Mucosa of descending colon (tissue), 3 donors: ENCODE data around the gene NEFH. TPM values are rescaled to one million over a fixed set of nuclear protein-coding genes. Genes with fewer than 3 reads are reported as not detected.
A peak's percentile ranks its signal among the peaks of the same experiment; 100 is the strongest.

Experiments
- ATAC-seq: fragments of 200-7000 bp; cut with Tn5 transposase; one replicate; pipeline ENCODE4 v1.9.1; 2020; ENCODE audit warnings: mild to moderate bottlenecking, moderate library complexity
- DNase-seq, 3 donors: peaks; one replicate each; pipeline ENCODE4 v3.0.0-alpha.2; 2020
- H3K36me3 ChIP-seq: fragments of 200-600 bp; one replicate; pipeline ENCODE4 v1.8.0; 2021; ENCODE audit warnings: low read depth, mild to moderate bottlenecking
- H3K4me1 ChIP-seq: fragments of 200-600 bp; one replicate; pipeline ENCODE4 v1.8.0; 2021; ENCODE audit warnings: low read depth, mild to moderate bottlenecking
- H3K4me3 ChIP-seq: fragments of 200-600 bp; one replicate; pipeline ENCODE4 v1.8.0; 2021; ENCODE audit warnings: mild to moderate bottlenecking
- H3K9me3 ChIP-seq: fragments of 200-600 bp; one replicate; pipeline ENCODE4 v1.8.0; 2021; ENCODE audit warnings: mild to moderate bottlenecking
- intact Hi-C, 2 donors: fragments of 100-400 bp; cut with DNase I in 1 of 2; cut with micrococcal nuclease in 1 of 2; formaldehyde crosslinking; loops; one replicate each; pipeline versions ENCODE4 v1.11.0 to v1.11.1; 2022; cut with DNase I, micrococcal nuclease
- long read RNA-seq, 2 donors: library from polyadenylated mRNA; unstranded; transcript quantifications; one replicate each; pipeline ENCODE4 v2.0.0, GENCODE V29; 2019 to 2021
- total RNA-seq, 3 donors: library from RNA; stranded (reverse); fragmentation: NEBNext Ultra II Directional in 2 of 3; extraction: Animal tissue kit (Norgen Biotek cat#: 25700) in 2 of 3; gene quantifications; one replicate each; pipeline versions ENCODE4 v1.2.1 to v1.2.4, GENCODE V29; 2021 to 2023
- TF ChIP-seq, protein P1 (sequence below): fragments of 200-600 bp; IDR thresholded peaks from one replicate; pipeline ENCODE4 v1.8.0; 2022; ENCODE audit warnings: antibody characterized with exemption, mild to moderate bottlenecking
- donor health status: DM: no; HTN: no; CAD: no; lungs with moderate emphysema.
- donor health status: DM: no; HTN: no; CAD: no.
- donor health status: DM: no; HTN: yes; CAD: no.

Gene NEFH, protein sequence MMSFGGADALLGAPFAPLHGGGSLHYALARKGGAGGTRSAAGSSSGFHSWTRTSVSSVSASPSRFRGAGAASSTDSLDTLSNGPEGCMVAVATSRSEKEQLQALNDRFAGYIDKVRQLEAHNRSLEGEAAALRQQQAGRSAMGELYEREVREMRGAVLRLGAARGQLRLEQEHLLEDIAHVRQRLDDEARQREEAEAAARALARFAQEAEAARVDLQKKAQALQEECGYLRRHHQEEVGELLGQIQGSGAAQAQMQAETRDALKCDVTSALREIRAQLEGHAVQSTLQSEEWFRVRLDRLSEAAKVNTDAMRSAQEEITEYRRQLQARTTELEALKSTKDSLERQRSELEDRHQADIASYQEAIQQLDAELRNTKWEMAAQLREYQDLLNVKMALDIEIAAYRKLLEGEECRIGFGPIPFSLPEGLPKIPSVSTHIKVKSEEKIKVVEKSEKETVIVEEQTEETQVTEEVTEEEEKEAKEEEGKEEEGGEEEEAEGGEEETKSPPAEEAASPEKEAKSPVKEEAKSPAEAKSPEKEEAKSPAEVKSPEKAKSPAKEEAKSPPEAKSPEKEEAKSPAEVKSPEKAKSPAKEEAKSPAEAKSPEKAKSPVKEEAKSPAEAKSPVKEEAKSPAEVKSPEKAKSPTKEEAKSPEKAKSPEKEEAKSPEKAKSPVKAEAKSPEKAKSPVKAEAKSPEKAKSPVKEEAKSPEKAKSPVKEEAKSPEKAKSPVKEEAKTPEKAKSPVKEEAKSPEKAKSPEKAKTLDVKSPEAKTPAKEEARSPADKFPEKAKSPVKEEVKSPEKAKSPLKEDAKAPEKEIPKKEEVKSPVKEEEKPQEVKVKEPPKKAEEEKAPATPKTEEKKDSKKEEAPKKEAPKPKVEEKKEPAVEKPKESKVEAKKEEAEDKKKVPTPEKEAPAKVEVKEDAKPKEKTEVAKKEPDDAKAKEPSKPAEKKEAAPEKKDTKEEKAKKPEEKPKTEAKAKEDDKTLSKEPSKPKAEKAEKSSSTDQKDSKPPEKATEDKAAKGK
- total RNA-seq: 1 to 10 TPM in 1 of 3 donors, under 1 TPM in 2; 0.19 to 2.3 (median 0.23) TPM
- long read RNA-seq, donor 1, partial matches to known transcripts: 0 of 1 reads
- long read RNA-seq, donor 1, other reads (novel, unspliced or antisense): 1 of 1 reads
- long read RNA-seq, donor 2: 0 reads

DNA sequence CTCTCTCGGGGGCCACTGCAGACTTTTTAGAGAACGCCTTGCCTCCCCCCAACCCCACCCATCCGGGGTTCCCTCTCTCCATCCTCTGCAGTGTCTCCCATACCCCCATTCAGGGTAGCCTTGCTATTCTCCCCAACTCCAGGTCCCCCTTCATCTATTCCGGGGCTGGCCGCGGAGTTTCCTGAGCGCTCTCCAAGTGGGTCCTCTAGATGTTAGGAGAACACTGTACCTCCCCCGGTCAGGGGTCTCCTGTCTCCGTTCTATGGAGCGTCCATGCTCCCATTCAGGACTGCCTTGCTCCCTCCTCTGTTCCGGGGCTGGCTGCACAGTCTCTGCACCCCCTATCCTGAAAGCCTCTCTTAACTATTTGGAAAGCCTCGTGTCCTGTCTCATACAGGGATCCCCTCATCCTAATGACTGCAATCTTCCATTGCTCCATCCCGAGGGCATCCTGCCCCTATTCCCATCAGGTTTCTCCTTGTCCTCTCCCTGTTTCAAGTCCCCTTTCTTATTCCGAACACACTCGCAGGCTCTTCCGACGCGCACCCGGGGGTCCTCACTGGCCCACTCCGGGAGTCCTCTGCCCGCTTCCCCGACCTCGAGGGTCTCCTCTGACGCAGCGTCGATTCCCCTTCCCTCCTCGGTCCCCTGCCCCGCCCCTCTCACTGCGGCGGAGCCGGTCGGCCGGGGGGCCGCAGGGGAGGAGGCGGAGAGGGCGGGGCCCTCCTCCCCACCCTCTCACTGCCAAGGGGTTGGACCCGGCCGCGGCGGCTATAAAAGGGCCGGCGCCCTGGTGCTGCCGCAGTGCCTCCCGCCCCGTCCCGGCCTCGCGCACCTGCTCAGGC, at the start of gene NEFH:
Gene NEFH, plus strand, starts transcription at position 802 of the 845 bp plus-strand sequence. CDS start 45 bp downstream, outside the sequence.
- ATAC-seq (peak; percentile 40), DNase-seq (no peak)
- TF ChIP-seq, protein P1, sequence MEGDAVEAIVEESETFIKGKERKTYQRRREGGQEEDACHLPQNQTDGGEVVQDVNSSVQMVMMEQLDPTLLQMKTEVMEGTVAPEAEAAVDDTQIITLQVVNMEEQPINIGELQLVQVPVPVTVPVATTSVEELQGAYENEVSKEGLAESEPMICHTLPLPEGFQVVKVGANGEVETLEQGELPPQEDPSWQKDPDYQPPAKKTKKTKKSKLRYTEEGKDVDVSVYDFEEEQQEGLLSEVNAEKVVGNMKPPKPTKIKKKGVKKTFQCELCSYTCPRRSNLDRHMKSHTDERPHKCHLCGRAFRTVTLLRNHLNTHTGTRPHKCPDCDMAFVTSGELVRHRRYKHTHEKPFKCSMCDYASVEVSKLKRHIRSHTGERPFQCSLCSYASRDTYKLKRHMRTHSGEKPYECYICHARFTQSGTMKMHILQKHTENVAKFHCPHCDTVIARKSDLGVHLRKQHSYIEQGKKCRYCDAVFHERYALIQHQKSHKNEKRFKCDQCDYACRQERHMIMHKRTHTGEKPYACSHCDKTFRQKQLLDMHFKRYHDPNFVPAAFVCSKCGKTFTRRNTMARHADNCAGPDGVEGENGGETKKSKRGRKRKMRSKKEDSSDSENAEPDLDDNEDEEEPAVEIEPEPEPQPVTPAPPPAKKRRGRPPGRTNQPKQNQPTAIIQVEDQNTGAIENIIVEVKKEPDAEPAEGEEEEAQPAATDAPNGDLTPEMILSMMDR: no peak

DNA sequence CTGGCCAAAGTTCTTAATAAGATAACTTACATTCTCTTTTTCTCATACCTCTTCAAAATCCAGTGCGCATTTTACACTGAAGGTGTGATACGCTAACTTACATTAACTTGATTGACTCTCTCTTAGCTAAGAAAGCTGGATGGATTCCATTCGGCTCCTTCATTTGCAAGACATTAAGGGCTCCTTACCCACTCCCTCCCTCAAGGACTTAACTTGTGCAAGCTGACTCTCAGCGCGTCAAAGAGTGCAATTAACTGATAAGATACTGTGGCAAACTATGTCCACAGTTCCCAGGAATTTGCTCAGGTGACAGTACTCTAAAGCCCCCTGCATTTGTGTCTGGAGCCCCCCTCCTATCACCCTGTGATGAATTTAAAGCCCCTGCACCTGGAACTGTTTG, 48.0 kb upstream of the NEFH start:
- intact Hi-C loops: no loop called here
- TF ChIP-seq, protein P1: no peak
- ATAC-seq (no peak), DNase-seq (no peak)
- Histone ChIP-seq H3K4me1 (no peaks in the 10 kb centered on the region), H3K9me3 (no peaks in the 10 kb centered on the region), H3K4me3 (no peak overlapping the region), H3K36me3 (no peaks in the 10 kb centered on the region)

More for the DNA sequence above, at the start of gene NEFH:
- H3K36me3 ChIP-seq: no peaks in the 10 kb centered on the region
- no peak within 1 kb of the TSS for H3K4me3 ChIP-seq
- H3K4me1 ChIP-seq: peaks cover 9% of the 10 kb centered on the region
- no peaks in the 10 kb centered on the region for H3K9me3 ChIP-seq
- intact Hi-C loops: no loop called here

DNA sequence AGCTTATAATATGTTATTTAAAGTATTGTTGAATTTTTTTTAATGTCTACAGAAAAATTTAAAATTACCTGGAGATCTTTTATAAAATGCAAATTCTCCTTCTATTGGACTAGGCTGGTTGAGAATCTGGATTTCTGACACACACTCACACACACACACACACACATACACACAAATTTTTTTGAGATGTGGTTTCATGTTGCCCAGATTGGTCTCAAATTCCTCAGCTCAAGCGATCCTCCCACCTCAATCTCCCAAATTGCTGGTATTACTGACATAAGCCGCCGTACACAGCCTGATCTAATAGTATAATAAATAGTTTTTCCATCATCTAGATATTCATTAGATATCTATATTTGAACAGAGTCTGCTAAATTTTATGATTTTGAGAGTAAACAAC, 46.2 kb upstream of the NEFH start:
- intact Hi-C loops: no loop called here
- Histone ChIP-seq H3K36me3 (no peaks in the 10 kb centered on the region), H3K4me3 (no peak overlapping the region), H3K4me1 (no peaks in the 10 kb centered on the region), H3K9me3 (no peaks in the 10 kb centered on the region)
- TF ChIP-seq, protein P1: no peak
- DNase-seq (no peak), ATAC-seq (no peak)

DNA sequence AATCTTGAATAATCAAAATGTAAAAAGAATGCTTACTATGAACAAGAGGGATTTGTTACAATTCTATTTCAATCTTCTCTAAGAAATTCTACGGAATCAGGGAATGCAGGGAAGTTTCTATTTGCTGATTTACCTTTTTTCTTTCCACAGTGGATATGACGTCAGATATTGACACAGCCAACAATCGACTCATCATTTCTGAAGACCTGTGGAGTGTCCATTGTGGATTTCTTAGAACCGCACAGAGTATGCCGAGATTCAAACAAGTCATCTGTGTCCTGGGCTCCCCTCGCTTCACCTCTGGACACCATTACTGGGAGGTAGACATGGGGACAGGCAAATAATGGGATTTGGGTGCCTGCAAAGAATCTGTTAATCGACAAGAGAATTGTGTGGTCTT, 45.7 kb upstream of the NEFH start:
- intact Hi-C loops: no loop called here
- H3K9me3 ChIP-seq: no peaks in the 10 kb centered on the region
- no peaks in the 10 kb centered on the region for H3K36me3 ChIP-seq
- TF ChIP-seq, protein P1: no peak
- no peaks in the 10 kb centered on the region for H3K4me1 ChIP-seq
- ATAC-seq (no peak), DNase-seq (no peak)
- H3K4me3 ChIP-seq: no peak overlapping the region
